Measurements from ENCODE around the gene ALG14.
"Not testable (repeated sequence)": the region's sequence is repeated elsewhere in the genome, so short reads cannot be mapped to it uniquely, and the experiment has no call there.

The ALG14 gene

DNA sequence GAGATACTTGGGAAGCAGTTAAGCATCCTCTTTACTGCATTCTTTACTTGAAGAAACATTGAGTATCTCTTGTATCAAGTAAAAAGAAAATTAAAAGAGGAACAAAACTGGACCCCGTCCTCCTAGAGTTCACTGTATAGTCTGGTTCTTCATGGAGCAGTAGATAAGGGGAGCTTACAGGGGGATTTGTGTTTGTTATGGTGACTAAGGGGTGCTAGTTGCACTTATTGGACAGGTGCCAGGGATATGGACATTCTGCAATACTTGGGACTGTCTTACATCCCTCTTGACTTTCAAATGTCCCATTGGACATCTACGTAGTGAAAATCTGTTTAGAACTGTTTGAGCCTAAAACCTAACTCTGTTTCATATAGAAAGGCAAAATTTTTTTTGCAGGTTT is 67.2 kb downstream of the ALG14 start:
- no peaks in the 10 kb centered on the region for H3K9me3 ChIP-seq (ENCODE audit: insufficient read depth, low read depth, low read length)
- H3K9ac ChIP-seq (ENCODE audit: low read depth, low read length), result no peak overlapping the region
- H3K4me1 ChIP-seq (ENCODE audit: insufficient read depth, low read length), result peaks cover 10% of the 10 kb centered on the region; the same call in 1 of the 2 replicates
- H3K36me3 ChIP-seq (ENCODE audit: insufficient read depth, low read length), result no peaks in the 10 kb centered on the region
- 90% methylated on average over 2 of the region's 2 CpGs for WGBS
- H3K27ac ChIP-seq (ENCODE audit: low read depth, low read length), result no peak overlapping the region
- no peak overlapping the region for H3K4me3 ChIP-seq (ENCODE audit: low read length)
- H3K27me3 ChIP-seq (ENCODE audit: insufficient read depth, low read length), result no peaks in the 10 kb centered on the region

GRCh38 chr1:95004013-95004412 is 68.7 kb downstream of the ALG14 start:
- Histone ChIP-seq H3K36me3 (ENCODE audit: insufficient read depth, low read length) (no peaks in the 10 kb centered on the region), H3K4me3 (ENCODE audit: low read length) (no peak overlapping the region), H3K9me3 (ENCODE audit: insufficient read depth, low read depth, low read length) (no peaks in the 10 kb centered on the region), H3K27me3 (ENCODE audit: insufficient read depth, low read length) (no peaks in the 10 kb centered on the region), H3K27ac (ENCODE audit: low read depth, low read length) (no peak overlapping the region), H3K4me1 (ENCODE audit: insufficient read depth, low read length) (peaks cover 10% of the 10 kb centered on the region; the same call in 1 of the 2 replicates), H3K9ac (ENCODE audit: low read depth, low read length) (no peak overlapping the region)
- 91% methylated on average over 7 of the region's 7 CpGs for whole genome bisulfite sequencing

GRCh38 chr1:95003433-95003738 is 69.4 kb downstream of the ALG14 start:
- Histone ChIP-seq H3K4me1 (ENCODE audit: insufficient read depth, low read length) (peaks cover 10% of the 10 kb centered on the region; the same call in 1 of the 2 replicates), H3K27ac (ENCODE audit: low read depth, low read length) (no peak overlapping the region), H3K4me3 (ENCODE audit: low read length) (no peak overlapping the region), H3K27me3 (ENCODE audit: insufficient read depth, low read length) (no peaks in the 10 kb centered on the region), H3K9me3 (ENCODE audit: insufficient read depth, low read depth, low read length) (no peaks in the 10 kb centered on the region), H3K36me3 (ENCODE audit: insufficient read depth, low read length) (no peaks in the 10 kb centered on the region), H3K9ac (ENCODE audit: low read depth, low read length) (no peak overlapping the region)
- WGBS, result 91% methylated on average over 4 of the region's 4 CpGs

GRCh38 chr1:95002540-95003432 is 70.0 kb downstream of the ALG14 start:
- Histone ChIP-seq H3K27me3 (ENCODE audit: insufficient read depth, low read length) (no peaks in the 10 kb centered on the region), H3K4me1 (ENCODE audit: insufficient read depth, low read length) (peaks cover 13% of the 10 kb centered on the region; the same call in 1 of the 2 replicates), H3K4me3 (ENCODE audit: low read length) (no peak overlapping the region), H3K27ac (ENCODE audit: low read depth, low read length) (no peak overlapping the region), H3K9ac (ENCODE audit: low read depth, low read length) (no peak overlapping the region), H3K9me3 (ENCODE audit: insufficient read depth, low read depth, low read length) (no peaks in the 10 kb centered on the region), H3K36me3 (ENCODE audit: insufficient read depth, low read length) (no peaks in the 10 kb centered on the region)
- 66% methylated on average over 8 of the region's 8 CpGs for WGBS

GRCh38 chr1:95002164-95002539 is 70.6 kb downstream of the ALG14 start:
- WGBS, result 74% methylated on average over 5 of the region's 5 CpGs
- Histone ChIP-seq H3K27me3 (ENCODE audit: insufficient read depth, low read length) (no peaks in the 10 kb centered on the region), H3K27ac (ENCODE audit: low read depth, low read length) (no peak overlapping the region), H3K9me3 (ENCODE audit: insufficient read depth, low read depth, low read length) (no peaks in the 10 kb centered on the region), H3K9ac (ENCODE audit: low read depth, low read length) (no peak overlapping the region), H3K36me3 (ENCODE audit: insufficient read depth, low read length) (no peaks in the 10 kb centered on the region), H3K4me3 (ENCODE audit: low read length) (no peak overlapping the region), H3K4me1 (ENCODE audit: insufficient read depth, low read length) (peaks cover 16% of the 10 kb centered on the region; the same call in 1 of the 2 replicates)

- Histone ChIP-seq H3K36me3 (ENCODE audit: insufficient read depth, low read length) (no peaks in the 10 kb centered on the region), H3K4me1 (ENCODE audit: insufficient read depth, low read length) (peaks cover 16% of the 10 kb centered on the region; the same call in 1 of the 2 replicates), H3K4me3 (ENCODE audit: low read length) (no peak overlapping the region), H3K9me3 (ENCODE audit: insufficient read depth, low read depth, low read length) (no peaks in the 10 kb centered on the region), H3K27ac (ENCODE audit: low read depth, low read length) (no peak overlapping the region), H3K9ac (ENCODE audit: low read depth, low read length) (no peak overlapping the region), H3K27me3 (ENCODE audit: insufficient read depth, low read length) (no peaks in the 10 kb centered on the region)
- WGBS, result 88% methylated on average over 4 of the region's 4 CpGs
Measured at GRCh38 chr1:94999456-95000131, 73.2 kb downstream of the ALG14 start.

GRCh38 chr1:94998748-94999147 is 74.0 kb downstream of the ALG14 start:
- 98% methylated on average over 2 of the region's 2 CpGs for WGBS
- Histone ChIP-seq H3K4me1 (ENCODE audit: insufficient read depth, low read length) (peaks cover 16% of the 10 kb centered on the region; the same call in 1 of the 2 replicates), H3K27ac (ENCODE audit: low read depth, low read length) (no peak overlapping the region), H3K36me3 (ENCODE audit: insufficient read depth, low read length) (no peaks in the 10 kb centered on the region), H3K27me3 (ENCODE audit: insufficient read depth, low read length) (no peaks in the 10 kb centered on the region), H3K9ac (ENCODE audit: low read depth, low read length) (no peak overlapping the region), H3K9me3 (ENCODE audit: insufficient read depth, low read depth, low read length) (no peaks in the 10 kb centered on the region), H3K4me3 (ENCODE audit: low read length) (no peak overlapping the region)

DNA sequence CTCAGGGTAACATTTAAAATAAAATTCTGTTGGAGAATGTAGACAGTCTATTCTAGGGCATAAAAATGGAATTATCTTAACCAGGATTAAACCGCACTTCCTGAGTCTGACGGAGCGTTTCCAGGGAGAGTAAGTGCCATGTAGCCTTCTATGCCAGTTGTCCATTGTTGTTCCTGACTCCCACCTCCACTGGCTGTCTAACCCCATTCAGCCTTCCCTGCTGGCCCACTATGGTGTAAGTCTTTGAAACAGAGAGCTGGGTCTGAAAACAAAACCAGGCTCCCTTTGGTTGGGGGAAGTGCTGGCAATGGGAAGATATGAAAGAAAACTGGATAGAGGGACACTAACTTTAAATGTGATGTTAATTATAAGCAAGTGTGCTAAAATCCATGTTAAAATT is 74.6 kb downstream of the ALG14 start:
- H3K27me3 ChIP-seq (ENCODE audit: insufficient read depth, low read length), result no peaks in the 10 kb centered on the region

GRCh38 chr1:94995536-94995935 is 77.2 kb downstream of the ALG14 start:
- H3K4me1 ChIP-seq (ENCODE audit: insufficient read depth, low read length); H3K9me3 ChIP-seq (ENCODE audit: insufficient read depth, low read depth, low read length); H3K9ac ChIP-seq (ENCODE audit: low read depth, low read length); H3K27ac ChIP-seq (ENCODE audit: low read depth, low read length); H3K4me3 ChIP-seq (ENCODE audit: low read length); H3K27me3 ChIP-seq (ENCODE audit: insufficient read depth, low read length); H3K36me3 ChIP-seq (ENCODE audit: insufficient read depth, low read length): not testable (repeated sequence)
- WGBS, result 94% methylated on average over 6 of the region's 6 CpGs

More for the DNA sequence above, 74.6 kb downstream of the ALG14 start:
- WGBS, result 86% methylated on average over 3 of the region's 3 CpGs
- Histone ChIP-seq H3K4me3 (ENCODE audit: low read length) (no peak overlapping the region), H3K36me3 (ENCODE audit: insufficient read depth, low read length) (no peaks in the 10 kb centered on the region), H3K4me1 (ENCODE audit: insufficient read depth, low read length) (peaks cover 15% of the 10 kb centered on the region; the same call in 1 of the 2 replicates), H3K27ac (ENCODE audit: low read depth, low read length) (no peak overlapping the region), H3K9ac (ENCODE audit: low read depth, low read length) (no peak overlapping the region), H3K9me3 (ENCODE audit: insufficient read depth, low read depth, low read length) (no peaks in the 10 kb centered on the region)

DNA sequence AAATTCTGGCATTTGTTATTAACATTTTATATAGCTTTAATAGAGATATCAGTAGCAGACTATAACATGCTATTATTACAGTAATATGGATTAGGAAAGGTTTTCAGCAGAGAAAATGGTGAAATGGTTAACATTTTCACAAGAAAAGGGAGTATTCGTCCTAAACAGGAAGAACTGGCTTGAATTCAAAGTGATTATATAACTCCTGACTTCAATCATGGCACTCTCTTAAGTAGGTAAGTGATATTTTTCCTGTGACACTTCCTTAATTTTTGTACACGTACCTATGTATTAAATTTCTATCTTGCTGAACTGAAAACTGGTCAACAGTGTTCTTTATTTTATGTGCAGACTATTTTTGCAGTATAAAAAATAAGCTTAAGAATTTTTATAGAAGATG is 77.9 kb downstream of the ALG14 start:
- 88% methylated on average over 1 of the region's 2 CpGs for WGBS
- Histone ChIP-seq H3K4me3 (ENCODE audit: low read length) (no peak overlapping the region), H3K27ac (ENCODE audit: low read depth, low read length) (no peak overlapping the region), H3K9ac (ENCODE audit: low read depth, low read length) (no peak overlapping the region), H3K36me3 (ENCODE audit: insufficient read depth, low read length) (no peaks in the 10 kb centered on the region), H3K4me1 (ENCODE audit: insufficient read depth, low read length) (peaks cover 6% of the 10 kb centered on the region; the same call in 1 of the 2 replicates), H3K27me3 (ENCODE audit: insufficient read depth, low read length) (no peaks in the 10 kb centered on the region), H3K9me3 (ENCODE audit: insufficient read depth, low read depth, low read length) (no peaks in the 10 kb centered on the region)

DNA sequence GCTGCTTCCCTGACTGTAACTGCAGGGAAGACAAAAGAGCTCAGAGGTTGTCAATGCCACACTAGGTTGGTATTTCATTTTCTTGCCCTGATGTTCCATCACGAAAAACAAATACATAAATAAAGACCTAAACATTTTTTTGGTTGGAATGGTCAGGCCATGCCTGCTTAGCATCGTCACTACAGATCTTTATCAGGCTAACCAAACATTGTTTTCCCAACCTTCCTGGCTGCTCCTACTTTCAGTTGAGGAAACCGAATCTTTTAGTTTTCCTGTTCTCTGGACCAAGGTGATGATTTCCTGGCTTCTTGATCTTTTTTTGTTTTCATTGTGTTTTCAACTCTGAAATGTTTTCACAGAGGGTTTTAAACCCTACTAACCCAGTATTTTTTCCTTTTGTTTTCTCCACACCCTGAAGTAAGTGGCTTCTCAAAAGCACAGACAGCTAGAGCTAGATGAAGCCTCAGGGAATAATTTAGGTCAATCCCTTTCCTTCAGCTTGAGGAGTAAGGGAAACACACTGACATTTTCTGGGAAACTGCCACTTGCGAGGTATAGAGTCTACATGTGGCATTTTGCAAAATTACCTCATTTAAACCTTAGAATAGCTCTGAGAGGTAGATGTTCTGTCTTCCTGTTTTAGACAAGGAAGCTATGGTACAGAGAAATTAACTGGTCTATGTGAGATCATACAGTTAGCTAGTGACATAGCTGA is 78.7 kb downstream of the ALG14 start:
- Histone ChIP-seq H3K36me3 (ENCODE audit: insufficient read depth, low read length) (no peaks in the 10 kb centered on the region), H3K27ac (ENCODE audit: low read depth, low read length) (no peak overlapping the region), H3K9me3 (ENCODE audit: insufficient read depth, low read depth, low read length) (no peaks in the 10 kb centered on the region), H3K9ac (ENCODE audit: low read depth, low read length) (no peak overlapping the region), H3K27me3 (ENCODE audit: insufficient read depth, low read length) (no peaks in the 10 kb centered on the region), H3K4me3 (ENCODE audit: low read length) (no peak overlapping the region), H3K4me1 (ENCODE audit: insufficient read depth, low read length) (peaks cover 6% of the 10 kb centered on the region; the same call in 1 of the 2 replicates)
- 92% methylated on average over 4 of the region's 4 CpGs for WGBS
